Rectal smooth muscle tissue (tissue), 1 donor: ENCODE results near the gene ZNF2.
"Not testable (repeated sequence)": the region's sequence is repeated elsewhere in the genome, so short reads cannot be mapped to it uniquely, and the experiment has no call there.

Source experiments
- H3K27ac ChIP-seq: one replicate; pipeline ENCODE4 v1.7.0; 2013; ENCODE audit warnings: low read depth, low read length, inconsistent platforms
- H3K27me3 ChIP-seq: one replicate; pipeline ENCODE4 v1.7.0; 2013; ENCODE audit warnings: low read length; ENCODE audit not compliant: control insufficient read depth, insufficient read depth
- H3K36me3 ChIP-seq: one replicate; pipeline ENCODE4 v1.7.0; 2013; ENCODE audit warnings: low read length; ENCODE audit not compliant: control insufficient read depth, insufficient read depth
- H3K4me1 ChIP-seq: one replicate; pipeline ENCODE4 v1.7.0; 2013; ENCODE audit warnings: low read length; ENCODE audit not compliant: control insufficient read depth, insufficient read depth
- H3K4me3 ChIP-seq: one replicate; pipeline ENCODE4 v1.7.0; 2013; ENCODE audit warnings: low read length
- H3K9ac ChIP-seq: one replicate; pipeline ENCODE4 v1.7.0; 2013; ENCODE audit warnings: low read length

The ZNF2 gene

GRCh38 chr2:95166065-95166763 is 605 bp downstream of the ZNF2 start:
- H3K4me3 ChIP-seq = peak overlapping the region; percentile 86
- peak overlapping the region; percentile 97 for H3K27ac ChIP-seq
- no peaks in the 10 kb centered on the region for H3K27me3 ChIP-seq
- peaks cover 8% of the 10 kb centered on the region for H3K4me1 ChIP-seq
- peak overlapping the region; percentile 43 for H3K9ac ChIP-seq
- H3K36me3 ChIP-seq = no peaks in the 10 kb centered on the region

- Histone ChIP-seq H3K27me3 (no peaks in the 10 kb centered on the region), H3K9ac (no peak overlapping the region), H3K4me3 (no peak overlapping the region), H3K36me3 (no peaks in the 10 kb centered on the region), H3K4me1 (no peaks in the 10 kb centered on the region), H3K27ac (no peak overlapping the region)
Measured at GRCh38 chr2:95171902-95172301, 6.3 kb downstream of the ZNF2 start.

GRCh38 chr2:95174031-95174542 is 8.5 kb downstream of the ZNF2 start:
- H3K9ac ChIP-seq = no peak overlapping the region
- H3K4me1 ChIP-seq = no peaks in the 10 kb centered on the region
- no peaks in the 10 kb centered on the region for H3K36me3 ChIP-seq
- H3K4me3 ChIP-seq = no peak overlapping the region
- H3K27me3 ChIP-seq = no peaks in the 10 kb centered on the region
- H3K27ac ChIP-seq = no peak overlapping the region

GRCh38 chr2:95179451-95179850 is 13.8 kb downstream of the ZNF2 start:
- H3K9ac ChIP-seq = no peak overlapping the region
- peaks cover 24% of the 10 kb centered on the region for H3K36me3 ChIP-seq
- H3K4me3 ChIP-seq = no peak overlapping the region
- H3K27me3 ChIP-seq = no peaks in the 10 kb centered on the region
- no peaks in the 10 kb centered on the region for H3K4me1 ChIP-seq
- no peak overlapping the region for H3K27ac ChIP-seq

GRCh38 chr2:95181774-95182173 is 16.2 kb downstream of the ZNF2 start:
- H3K27me3 ChIP-seq = no peaks in the 10 kb centered on the region
- H3K27ac ChIP-seq = no peak overlapping the region
- peaks cover 24% of the 10 kb centered on the region for H3K36me3 ChIP-seq
- H3K9ac ChIP-seq = no peak overlapping the region
- no peak overlapping the region for H3K4me3 ChIP-seq
- no peaks in the 10 kb centered on the region for H3K4me1 ChIP-seq

- Histone ChIP-seq H3K27me3 (no peaks in the 10 kb centered on the region), H3K27ac (no peak overlapping the region), H3K4me3 (no peak overlapping the region), H3K4me1 (no peaks in the 10 kb centered on the region), H3K36me3 (peaks cover 21% of the 10 kb centered on the region), H3K9ac (no peak overlapping the region)
Measured at GRCh38 chr2:95185197-95185596, 19.6 kb downstream of the ZNF2 start.

GRCh38 chr2:95185973-95186372 is 20.4 kb downstream of the ZNF2 start:
- no peak overlapping the region for H3K27ac ChIP-seq
- H3K36me3 ChIP-seq = peaks cover 15% of the 10 kb centered on the region
- no peaks in the 10 kb centered on the region for H3K27me3 ChIP-seq
- no peaks in the 10 kb centered on the region for H3K4me1 ChIP-seq
- no peak overlapping the region for H3K4me3 ChIP-seq
- no peak overlapping the region for H3K9ac ChIP-seq

- H3K4me1 ChIP-seq, H3K9ac ChIP-seq, H3K4me3 ChIP-seq, H3K27me3 ChIP-seq, H3K36me3 ChIP-seq, H3K27ac ChIP-seq: not testable (repeated sequence)
Measured at GRCh38 chr2:95192956-95193355, 27.3 kb downstream of the ZNF2 start.

- H3K4me3 ChIP-seq = no peak overlapping the region
- H3K9ac ChIP-seq = no peak overlapping the region
- H3K27ac ChIP-seq = no peak overlapping the region
- no peaks in the 10 kb centered on the region for H3K27me3 ChIP-seq
- no peaks in the 10 kb centered on the region for H3K4me1 ChIP-seq
- H3K36me3 ChIP-seq = no peaks in the 10 kb centered on the region
Measured at GRCh38 chr2:95203911-95204310, 38.3 kb downstream of the ZNF2 start.

- no peak overlapping the region for H3K4me3 ChIP-seq
- H3K27ac ChIP-seq = no peak overlapping the region
- H3K36me3 ChIP-seq = peaks cover 3% of the 10 kb centered on the region
- no peak overlapping the region for H3K9ac ChIP-seq
- no peaks in the 10 kb centered on the region for H3K4me1 ChIP-seq
- H3K27me3 ChIP-seq = no peaks in the 10 kb centered on the region
Measured at GRCh38 chr2:95204396-95204795, 38.8 kb downstream of the ZNF2 start.

GRCh38 chr2:95206096-95206495 is 40.5 kb downstream of the ZNF2 start:
- Histone ChIP-seq H3K27me3 (no peaks in the 10 kb centered on the region), H3K9ac (no peak overlapping the region), H3K27ac (no peak overlapping the region), H3K36me3 (peaks cover 6% of the 10 kb centered on the region), H3K4me3 (no peak overlapping the region), H3K4me1 (no peaks in the 10 kb centered on the region)

GRCh38 chr2:95207111-95207961 is 41.7 kb downstream of the ZNF2 start, which contains the start of gene ZNF892:
Gene ZNF892, plus strand, starts transcription at chr2:95207521. Its CDS starts 295 bp downstream, at chr2:95207816.
- Histone ChIP-seq H3K27ac (peak within 1 kb of the TSS; percentile 90), H3K4me1 (no peaks in the 10 kb centered on the region), H3K9ac (peak within 1 kb of the TSS; percentile 32), H3K27me3 (no peaks in the 10 kb centered on the region), H3K36me3 (peaks cover 17% of the 10 kb centered on the region), H3K4me3 (peak within 1 kb of the TSS; percentile 83)
